ENCODE results near the gene LCE1C.

Gene LCE1C, protein sequence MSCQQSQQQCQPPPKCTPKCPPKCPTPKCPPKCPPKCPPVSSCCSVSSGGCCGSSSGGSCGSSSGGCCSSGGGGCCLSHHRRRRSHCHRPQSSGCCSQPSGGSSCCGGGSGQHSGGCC

DNA sequence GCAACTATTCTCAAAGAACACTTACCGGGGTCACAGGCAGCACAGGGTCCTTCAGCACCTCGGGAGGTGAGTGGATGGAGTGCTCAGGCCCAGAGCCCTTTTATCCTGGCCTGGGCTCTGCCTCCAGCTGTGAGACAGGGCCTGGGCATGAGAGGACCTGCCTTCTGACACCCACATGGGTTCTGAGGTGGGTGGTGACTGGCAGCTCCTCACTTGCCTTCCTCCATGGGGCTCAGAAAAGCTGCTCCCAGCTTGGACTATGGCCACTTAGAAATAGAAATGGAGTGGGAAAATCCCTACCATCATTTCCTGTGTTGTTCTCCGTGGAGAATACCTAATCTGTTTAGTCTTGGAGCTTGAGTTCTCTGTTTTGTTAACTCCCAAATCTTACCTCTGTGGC lies at the start of gene LCE1C:
Gene LCE1C, minus strand, starts transcription at position 76 of the 400 bp plus-strand sequence. CDS start 1,173 bp downstream, outside the sequence.
- DNase-seq (ENCODE audit: low spot score), result no peak

DNA sequence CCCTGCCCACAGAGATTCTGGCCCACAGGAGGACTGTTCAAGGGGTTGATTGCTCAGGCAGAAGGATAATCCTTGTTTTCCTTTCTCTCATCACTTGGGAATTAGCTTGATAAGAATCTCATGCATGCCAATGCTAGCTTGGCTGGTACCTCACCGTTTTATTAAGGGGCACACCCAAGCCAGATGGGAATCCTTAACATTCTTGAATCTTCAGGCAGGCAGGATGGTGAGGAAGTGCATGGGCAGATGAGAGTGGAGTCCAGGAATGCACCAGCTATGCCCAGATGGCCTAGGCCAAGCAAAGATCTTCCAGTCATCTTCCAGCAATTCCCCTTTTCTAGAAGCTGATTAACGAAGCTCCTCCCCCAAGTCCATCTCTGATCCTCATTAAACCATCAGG lies 49.2 kb upstream of the LCE1C start:
- no peak for DNase-seq (ENCODE audit: low spot score)

DNA sequence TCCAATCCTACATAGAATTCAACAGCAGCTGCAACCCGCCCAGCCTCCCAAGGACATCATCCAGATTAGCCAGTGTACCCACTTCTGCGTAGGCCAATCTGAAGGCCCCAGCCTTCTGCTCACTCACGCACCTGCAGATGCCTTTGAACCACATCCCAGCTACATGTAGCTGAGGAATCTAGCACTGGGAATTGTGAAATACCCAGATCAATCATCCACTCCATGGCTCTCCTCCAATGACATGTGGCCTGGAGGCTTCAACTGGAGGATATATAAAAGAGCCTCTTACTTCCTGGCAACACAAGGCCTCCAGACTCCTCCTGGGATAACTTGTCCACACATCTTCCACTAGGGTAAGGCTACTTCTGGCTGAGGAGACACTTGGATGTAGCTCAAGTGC lies 36.1 kb upstream of the LCE1C start, which contains the start of gene LCE6A:
Gene LCE6A, plus strand, starts transcription at position 301 of the 400 bp plus-strand sequence. CDS start 665 bp downstream, outside the sequence.
- DNase-seq (ENCODE audit: low spot score), result no peak

DNA sequence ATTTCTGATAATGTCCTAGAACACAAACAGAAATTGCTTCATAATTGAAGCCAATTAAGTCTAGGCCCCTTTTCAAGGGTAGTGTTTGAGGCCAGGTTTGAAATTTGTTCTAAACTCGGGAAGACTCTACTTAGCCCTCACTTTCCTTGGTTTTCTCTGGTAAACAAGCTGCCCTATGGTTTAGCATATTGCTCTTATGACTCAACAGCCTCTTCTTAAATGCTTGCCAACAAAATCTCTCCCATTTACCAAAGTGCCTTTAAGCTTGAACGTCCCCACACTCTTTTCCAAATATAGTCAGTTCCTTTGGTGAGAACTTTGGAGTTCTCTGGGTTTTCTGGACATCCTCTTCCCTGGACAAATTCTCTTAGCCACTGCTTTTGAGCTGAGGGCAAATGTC lies 30.4 kb upstream of the LCE1C start:
- no peak for DNase-seq (ENCODE audit: low spot score)

DNA sequence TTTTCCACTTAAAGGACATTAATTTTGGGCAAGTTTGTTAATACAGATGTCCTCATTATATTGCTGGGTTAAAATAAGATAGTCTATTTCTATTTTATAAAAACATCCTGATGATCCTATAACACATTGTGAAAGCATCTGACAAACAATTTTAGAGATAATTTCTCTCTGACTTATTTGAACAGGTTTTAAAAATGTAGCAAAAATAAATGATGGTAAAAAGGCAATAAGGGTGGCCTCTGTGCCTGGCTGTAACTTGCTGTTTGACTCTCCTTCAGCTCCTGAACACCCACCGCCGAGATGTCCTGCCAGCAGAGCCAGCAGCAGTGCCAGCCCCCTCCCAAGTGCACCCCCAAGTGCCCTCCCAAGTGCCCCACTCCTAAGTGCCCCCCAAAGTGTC lies 20.7 kb upstream of the LCE1C start, which contains the start of gene LCE1A:
Gene LCE1A, plus strand, starts transcription at position 301 of the 400 bp plus-strand sequence. Its CDS starts 0 bp downstream, at position 301.
- no peak for DNase-seq (ENCODE audit: low spot score)

DNA sequence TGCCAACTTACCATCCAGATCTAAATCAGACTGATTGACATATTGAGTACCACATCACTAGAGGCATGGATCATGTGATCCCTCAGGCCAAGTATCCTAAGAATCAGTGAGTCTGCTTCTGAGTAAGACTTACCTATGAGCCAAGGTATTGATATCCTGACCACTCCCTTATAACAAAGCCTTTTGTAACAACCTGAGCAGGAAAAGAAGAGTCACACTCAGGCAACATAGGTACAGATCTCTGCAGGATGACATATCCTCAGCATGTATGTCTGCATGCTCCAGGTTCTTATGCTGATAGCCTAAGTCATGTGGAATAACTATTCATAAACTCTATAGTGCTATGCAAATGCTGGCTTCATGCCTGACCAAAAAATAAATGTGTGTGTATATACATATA lies 18.5 kb upstream of the LCE1C start:
- no peak for DNase-seq (ENCODE audit: low spot score)

DNA sequence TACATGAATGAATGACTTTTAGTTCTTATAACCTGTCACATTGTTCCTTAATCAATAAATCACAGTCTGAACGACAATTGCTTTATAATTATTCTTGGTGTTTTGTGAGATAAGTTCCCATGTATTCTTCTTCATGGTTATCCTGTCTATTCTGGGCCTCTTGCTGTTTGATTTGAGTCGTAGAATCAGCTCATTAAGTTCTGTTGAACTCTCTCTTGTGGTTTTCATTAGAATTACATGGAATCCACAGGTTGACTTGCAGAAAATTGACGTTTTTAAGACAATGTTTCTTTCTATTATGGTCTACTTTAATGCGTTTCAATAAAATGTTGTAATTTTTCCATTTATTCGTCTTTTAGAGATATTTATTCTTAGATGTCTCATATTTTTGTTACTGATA lies 16.8 kb upstream of the LCE1C start:
- no peak for DNase-seq (ENCODE audit: low spot score)

DNA sequence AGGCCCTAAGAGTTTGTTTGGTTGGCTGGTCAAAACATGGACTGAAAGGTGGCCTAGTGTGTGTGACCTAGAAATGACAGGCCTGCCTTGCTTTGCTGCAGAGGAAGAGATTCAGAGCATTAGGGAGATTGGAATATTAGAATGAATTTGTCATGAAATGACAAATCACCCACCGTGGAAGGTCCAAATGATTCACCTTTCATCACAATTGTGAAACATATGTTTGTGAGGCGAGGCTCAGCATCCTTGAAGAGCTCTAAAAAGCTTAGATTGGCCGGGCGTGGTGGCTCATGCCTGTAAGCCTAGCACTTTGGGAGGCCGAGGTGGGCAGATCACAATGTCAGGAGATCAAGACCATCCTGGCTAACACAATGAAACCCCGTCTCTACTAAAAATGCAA lies 10.9 kb upstream of the LCE1C start:
- DNase-seq (ENCODE audit: low spot score), result no peak

DNA sequence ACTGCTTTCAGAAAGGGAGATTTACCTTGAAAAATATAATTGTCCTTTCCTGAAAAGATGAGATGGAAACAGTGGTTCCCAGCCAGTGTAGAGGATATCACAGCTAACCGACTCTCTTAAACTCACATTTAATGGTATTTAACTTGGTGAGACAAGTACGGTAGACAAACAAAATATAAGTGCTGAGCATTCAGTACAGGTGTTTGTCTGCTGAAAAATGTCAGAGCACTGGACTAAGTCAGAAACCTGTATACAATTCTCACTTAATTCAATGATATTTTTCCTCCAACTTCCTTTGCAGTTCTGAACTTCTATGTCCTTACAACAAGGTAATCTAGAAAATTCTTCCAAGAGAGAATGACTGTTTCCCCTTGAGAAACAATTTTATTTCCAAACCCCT lies 5.2 kb upstream of the LCE1C start, which contains the start of gene LCE1B:
Gene LCE1B, plus strand, starts transcription at position 301 of the 400 bp plus-strand sequence. CDS start 476 bp downstream, outside the sequence.
- no peak for DNase-seq (ENCODE audit: low spot score)

DNA sequence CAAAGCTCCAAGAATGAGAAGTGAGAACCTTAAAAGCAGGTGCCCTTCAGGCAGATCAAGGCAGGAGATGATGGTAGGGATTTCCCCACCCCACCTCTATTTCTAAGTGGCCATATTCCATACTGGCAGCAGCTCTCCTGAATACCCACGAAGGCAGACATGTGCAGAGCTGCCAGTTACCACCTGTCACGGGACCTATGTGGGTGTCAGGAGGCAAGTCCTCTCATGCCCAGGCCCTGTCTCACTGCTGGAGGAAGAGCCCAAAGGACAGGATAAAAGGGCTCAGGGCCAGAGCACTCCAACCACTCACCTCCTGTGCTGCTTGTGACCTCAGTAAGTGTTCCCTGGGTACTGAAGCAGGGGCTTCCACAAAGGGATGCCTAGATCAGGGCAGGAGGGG lies 4.6 kb upstream of the LCE1C start:
- no peak for DNase-seq (ENCODE audit: low spot score)

DNA sequence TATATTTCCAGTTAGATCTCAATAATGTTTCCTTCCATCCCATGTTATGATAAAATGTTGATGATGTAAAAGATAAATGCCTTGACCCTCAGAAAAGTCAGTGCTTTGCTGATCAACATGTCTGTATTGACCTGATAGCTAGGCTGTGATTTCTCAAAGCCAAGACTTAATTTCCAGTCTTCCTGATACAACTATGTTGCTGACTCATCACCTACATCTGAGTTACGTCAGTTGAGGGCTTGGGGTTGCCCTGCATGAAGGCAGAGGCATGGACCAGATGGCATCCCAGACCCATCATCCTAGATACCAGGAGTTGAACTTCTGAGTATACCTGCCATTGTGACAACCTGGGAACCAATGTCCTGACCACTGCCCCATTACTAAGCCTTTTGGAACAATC lies 5.1 kb downstream of the LCE1C start:
- DNase-seq (ENCODE audit: low spot score), result no peak

DNA sequence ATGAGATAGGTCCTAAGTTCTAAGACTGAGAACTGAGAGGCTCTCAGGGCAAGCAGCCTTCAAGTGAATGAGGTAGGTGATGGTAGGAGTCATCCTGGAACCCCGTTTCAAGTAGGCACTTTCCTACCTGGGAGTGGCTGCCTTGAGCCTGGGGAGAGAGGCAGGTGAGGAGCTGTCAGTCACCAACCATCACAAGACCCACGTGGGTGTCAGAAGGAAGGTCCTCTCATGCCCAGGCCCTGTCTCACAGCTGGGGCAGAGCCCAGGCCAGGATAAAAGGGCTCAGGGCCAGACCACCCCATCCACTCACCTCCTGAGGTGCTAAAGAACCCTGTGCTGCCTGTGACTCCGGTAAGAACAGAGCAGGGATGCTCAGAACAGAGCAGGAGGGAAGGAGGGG lies 10.0 kb downstream of the LCE1C start, which contains the start of gene LCE1D:
Gene LCE1D, plus strand, starts transcription at position 301 of the 400 bp plus-strand sequence. CDS start 1,074 bp downstream, outside the sequence.
- no peak for DNase-seq (ENCODE audit: low spot score)

DNA sequence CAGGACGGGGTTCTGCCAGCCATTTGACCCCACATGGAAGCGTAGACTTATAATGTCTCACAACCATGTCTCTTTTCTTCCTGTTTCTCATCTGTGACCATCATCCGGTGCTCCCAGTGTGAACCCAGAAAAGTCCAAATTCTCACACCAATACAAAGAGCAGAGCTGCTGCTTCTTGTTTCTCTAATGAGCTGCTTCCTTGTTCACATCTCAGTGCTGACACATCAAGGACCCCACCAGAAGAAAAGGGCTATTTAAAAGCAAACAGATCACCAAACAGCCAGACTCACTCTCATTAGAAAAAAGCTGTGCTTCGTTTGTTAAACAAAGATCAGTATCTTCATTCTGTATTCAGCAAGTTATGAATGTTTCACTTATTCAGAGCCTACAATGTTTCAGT lies 10.8 kb downstream of the LCE1C start:
- no peak for DNase-seq (ENCODE audit: low spot score)

DNA sequence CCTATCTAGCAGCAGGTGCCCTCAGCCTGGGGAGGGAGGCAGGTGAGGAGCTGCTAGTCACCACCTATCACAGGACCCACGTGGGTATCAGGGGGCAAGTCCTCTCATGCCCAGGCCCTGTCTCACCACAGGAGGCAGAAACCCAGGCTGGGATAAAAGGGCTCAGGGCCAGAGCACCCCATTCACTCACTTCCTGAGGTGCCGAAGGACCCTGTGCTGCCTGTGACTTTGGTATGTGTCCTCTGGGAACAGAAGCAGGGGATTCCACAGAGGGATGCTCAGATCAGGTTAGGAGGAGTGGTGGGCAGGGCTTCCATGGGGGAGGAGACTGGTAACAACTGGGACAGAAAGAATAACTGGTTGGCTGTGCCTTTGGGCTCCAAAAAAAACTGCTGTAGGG lies 20.4 kb downstream of the LCE1C start, which contains the start of gene LCE1E:
Gene LCE1E, plus strand, starts transcription at position 181 of the 400 bp plus-strand sequence. CDS start 1,043 bp downstream, outside the sequence.
- DNase-seq (ENCODE audit: low spot score), result no peak

DNA sequence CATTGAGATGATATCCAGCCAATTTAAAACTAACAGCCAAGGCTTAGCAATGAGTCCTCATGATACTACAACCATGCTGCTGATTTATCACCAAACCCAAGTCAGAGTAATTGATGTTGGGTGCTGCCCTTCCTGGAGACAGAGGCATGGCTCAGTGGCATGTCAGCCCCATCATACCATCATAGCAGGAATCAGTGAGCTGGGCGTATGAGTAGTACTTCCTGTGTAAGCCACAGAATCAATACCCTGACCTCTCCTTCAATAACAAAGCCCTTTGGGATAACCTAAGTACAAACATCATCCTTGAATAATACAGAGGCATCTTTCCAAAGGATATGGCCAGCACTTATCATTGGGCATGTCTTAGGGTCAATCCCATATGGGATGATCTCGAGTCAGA lies 23.4 kb downstream of the LCE1C start:
- no peak for DNase-seq (ENCODE audit: low spot score)

DNA sequence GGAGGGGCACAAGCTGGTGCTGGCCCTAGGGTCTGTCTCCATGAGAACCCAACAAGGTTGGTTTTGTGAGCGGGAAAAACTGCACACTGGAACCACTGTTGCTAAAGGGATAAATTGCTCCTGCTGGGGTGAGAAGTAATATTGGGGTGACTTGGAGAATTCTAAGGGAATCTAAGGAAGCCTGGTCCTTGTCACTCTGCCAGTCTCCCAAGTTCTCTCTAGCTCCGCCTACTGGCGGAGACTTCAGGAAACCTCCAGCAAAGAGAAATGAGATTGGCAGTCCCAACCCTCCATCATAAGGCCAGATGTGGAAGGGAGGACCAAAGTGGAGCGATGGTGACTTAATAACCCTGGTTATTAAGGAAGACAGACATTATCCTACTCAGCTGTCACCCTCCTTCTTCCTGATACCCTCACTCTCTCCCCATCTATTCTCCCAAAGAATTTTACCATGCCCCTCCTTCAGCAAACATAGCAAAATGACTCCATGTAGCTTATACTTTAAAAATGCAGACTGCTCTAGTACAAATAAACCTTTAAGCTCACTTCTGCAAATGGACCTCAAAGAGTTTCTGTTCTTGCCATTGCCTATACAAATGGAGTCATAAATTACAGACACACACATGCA lies 28.8 kb downstream of the LCE1C start:
- no peak for DNase-seq (ENCODE audit: low spot score)

DNA sequence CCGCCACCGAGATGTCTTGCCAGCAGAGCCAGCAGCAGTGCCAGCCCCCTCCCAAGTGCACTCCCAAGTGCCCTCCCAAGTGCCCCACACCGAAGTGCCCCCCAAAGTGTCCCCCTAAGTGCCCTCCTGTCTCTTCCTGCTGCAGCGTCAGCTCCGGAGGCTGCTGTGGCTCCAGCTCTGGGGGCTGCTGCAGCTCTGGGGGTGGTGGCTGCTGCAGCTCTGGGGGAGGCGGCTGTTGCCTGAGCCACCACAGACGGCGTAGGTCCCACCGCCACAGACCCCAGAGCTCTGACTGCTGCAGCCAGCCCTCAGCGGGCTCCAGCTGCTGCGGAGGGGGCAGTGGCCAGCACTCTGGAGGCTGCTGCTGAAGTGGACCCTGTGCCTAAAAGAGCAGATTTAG lies 30.1 kb downstream of the LCE1C start:
- DNase-seq (ENCODE audit: low spot score), result no peak

DNA sequence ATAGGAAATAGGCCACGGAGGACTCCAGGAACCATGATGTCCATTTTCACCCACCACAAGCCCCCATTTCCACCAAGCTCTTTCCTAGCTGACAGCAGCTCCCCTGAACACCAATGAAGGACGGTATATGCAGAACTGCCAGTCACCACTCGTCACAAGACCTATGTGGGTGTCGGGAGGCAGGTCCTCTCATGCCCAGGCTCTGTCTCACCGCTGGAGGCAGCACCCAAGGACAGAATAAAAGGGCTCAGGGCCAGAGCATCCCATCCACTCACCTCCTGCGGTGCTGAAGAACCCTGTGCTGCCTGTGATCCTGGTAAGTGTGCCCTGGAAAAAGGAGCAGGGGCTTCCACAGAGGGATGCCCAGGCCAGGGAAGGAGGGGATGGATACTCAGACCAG lies 31.6 kb downstream of the LCE1C start, which contains the start of gene LCE1F:
Gene LCE1F, plus strand, starts transcription at position 266 of the 400 bp plus-strand sequence. CDS start 1,232 bp downstream, outside the sequence.
- no peak for DNase-seq (ENCODE audit: low spot score)

DNA sequence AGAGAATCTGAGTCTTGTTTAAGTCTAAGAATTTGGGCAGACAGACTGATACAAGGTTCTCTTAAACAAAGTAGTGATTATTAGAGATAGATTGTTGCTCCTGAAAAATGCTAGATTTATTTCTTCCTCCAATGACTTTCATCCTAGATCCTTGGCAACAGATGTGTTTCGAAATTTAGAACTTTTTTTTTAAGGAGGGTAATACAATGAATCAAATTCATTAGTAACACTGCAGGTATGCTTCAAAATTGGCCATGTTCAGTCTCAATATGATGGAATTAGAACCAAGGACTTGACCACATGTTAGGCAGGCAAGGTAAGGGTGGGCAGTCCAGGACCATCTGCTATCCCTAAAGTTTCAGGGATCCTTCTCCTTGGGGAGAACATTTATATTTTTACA lies 36.0 kb downstream of the LCE1C start:
- DNase-seq (ENCODE audit: low spot score), result no peak

DNA sequence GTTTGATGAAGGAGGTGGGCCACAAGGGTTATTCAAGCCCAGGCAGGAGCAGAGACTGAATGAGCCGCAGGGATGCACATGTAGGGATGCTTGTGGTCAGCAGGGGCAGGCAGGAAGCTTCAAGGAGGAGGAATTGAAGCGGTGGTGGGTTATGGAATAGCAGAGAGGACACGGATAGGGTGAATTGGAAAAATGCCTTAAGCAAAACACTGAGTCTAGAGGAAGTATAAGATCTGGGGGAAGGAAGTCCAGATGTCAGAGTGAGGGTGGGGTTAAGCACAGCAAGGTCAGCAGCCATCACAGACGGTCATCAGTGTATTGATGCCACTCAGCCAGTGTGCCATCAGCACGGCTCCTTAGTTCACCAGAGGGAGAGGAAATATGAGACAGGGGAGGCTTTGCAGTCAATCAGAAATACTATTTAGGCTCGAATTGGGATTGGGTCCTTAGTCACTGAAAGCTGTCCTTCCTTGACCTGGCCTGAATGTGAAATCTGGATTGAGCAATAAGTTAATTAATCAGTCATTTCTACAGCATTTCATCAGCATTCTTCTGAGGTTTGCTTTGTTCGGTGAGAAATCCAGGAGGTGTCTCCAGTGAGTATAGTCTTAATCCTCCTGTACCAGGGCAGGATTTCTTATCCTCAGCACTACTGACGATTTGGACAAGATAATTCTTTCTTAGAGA lies 37.5 kb downstream of the LCE1C start:
- DNase-seq (ENCODE audit: low spot score), result no peak

DNA sequence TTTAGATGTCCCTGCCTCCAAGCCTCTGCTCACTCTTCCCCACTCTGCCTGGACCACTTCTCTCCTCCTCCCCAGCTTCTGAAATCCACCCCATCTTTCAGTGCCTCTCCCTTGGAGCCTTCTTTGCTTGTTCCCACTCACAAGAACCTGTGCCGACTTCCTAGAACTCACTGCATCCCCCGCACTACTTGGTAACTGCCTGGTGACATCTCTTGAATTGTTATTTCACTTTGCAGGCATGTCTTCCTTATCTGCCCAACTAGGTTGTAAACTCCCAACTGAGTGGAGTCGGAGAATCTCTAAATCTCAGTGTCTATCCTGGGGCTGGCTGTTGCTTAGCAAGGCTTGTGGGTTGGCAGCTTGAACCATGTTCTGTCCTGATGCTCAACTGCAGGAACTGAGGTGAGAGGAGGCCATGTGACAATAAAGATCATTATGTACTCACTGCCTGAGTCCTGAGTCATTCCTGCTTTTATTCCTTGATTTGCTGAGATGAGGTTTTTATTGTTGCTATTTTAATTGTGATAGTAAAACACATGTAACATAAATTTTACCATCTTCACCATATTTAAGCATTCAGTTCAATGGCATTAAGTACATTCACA lies 44.7 kb downstream of the LCE1C start:
- peak; percentile 76 for DNase-seq (ENCODE audit: low spot score)

DNA sequence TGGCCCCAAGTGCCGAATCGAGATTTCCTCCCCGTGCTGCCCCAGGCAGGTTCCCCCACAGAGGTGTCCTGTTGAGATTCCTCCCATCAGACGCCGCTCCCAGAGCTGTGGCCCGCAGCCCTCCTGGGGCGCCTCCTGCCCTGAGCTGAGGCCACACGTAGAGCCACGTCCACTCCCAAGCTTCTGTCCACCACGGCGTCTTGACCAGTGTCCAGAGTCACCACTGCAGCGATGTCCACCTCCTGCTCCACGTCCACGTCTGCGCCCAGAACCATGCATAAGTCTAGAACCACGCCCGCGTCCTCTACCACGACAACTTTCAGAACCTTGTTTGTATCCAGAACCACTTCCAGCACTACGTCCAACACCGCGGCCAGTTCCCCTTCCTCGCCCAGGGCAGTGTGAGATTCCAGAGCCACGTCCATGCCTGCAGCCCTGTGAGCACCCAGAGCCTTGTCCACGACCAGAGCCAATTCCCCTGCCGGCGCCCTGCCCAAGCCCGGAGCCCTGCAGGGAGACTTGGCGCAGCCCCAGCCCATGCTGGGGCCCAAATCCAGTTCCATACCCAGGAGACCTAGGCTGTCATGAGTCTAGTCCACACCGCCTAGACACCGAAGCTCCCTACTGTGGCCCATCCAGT lies 45.8 kb downstream of the LCE1C start:
- no peak for DNase-seq (ENCODE audit: low spot score)

Measured in putamen (tissue), 1 donor.